Loucy (cell line): Measurements from ENCODE around the gene SF3A1.

ENCODE experiments used
- H2AFZ ChIP-seq: fragments of 200-600 bp; sonication (generic); 2 replicates; pipeline ENCODE4 v1.6.0; 2016; ENCODE audit warnings: antibody characterized with exemption, mild to moderate bottlenecking, low read length, moderate library complexity
- H3F3A ChIP-seq: fragments of 200-600 bp; 2 replicates; pipeline ENCODE4 v1.6.0; 2016; ENCODE audit warnings: antibody characterized with exemption, low read depth, mild to moderate bottlenecking
- H3K27me3 ChIP-seq: fragments of 200-600 bp; sonication (generic); 2 replicates; pipeline ENCODE4 v1.6.1; 2014; ENCODE audit warnings: low read length, mild to moderate bottlenecking; ENCODE audit not compliant: insufficient read depth, poor library complexity, severe bottlenecking
- H3K36me3 ChIP-seq: fragments of 200-600 bp; sonication (generic); 2 replicates; pipeline ENCODE4 v1.6.1; 2016; ENCODE audit warnings: low read length; ENCODE audit not compliant: insufficient read depth
- H3K4me1 ChIP-seq: fragments of 200-600 bp; sonication (generic); 2 replicates; pipeline ENCODE4 v1.5.1; 2014; ENCODE audit warnings: low read length, mild to moderate bottlenecking; ENCODE audit not compliant: insufficient read depth, poor library complexity, severe bottlenecking
- H3K4me2 ChIP-seq: fragments of 200-600 bp; sonication (generic); 2 replicates; pipeline ENCODE4 v1.6.0; 2014; ENCODE audit warnings: antibody characterized with exemption, low read length, low read depth, mild to moderate bottlenecking; ENCODE audit not compliant: poor library complexity, severe bottlenecking
- H3K4me3 ChIP-seq: fragments of 200-600 bp; sonication (generic); 2 replicates; pipeline ENCODE4 v1.5.1; 2014; ENCODE audit warnings: low read length, mild to moderate bottlenecking, mixed read lengths; ENCODE audit not compliant: poor library complexity, severe bottlenecking
- H3K79me2 ChIP-seq: fragments of 200-600 bp; sonication (generic); 2 replicates; pipeline ENCODE4 v1.6.1; 2014; ENCODE audit warnings: low read length; ENCODE audit not compliant: insufficient read depth
- H3K9ac ChIP-seq: fragments of 200-600 bp; sonication (generic); 2 replicates; pipeline ENCODE4 v1.6.0; 2014; ENCODE audit warnings: mild to moderate bottlenecking, low read depth, low read length, moderate library complexity; ENCODE audit not compliant: poor library complexity, severe bottlenecking
- H3K9me2 ChIP-seq: fragments of 200-600 bp; sonication (generic); replicated peaks from 2 replicates; pipeline ENCODE4 v1.6.1; 2016; ENCODE audit warnings: low read depth, low read length, mixed read lengths
- H3K9me3 ChIP-seq: fragments of 200-600 bp; sonication (generic); 2 replicates; pipeline ENCODE4 v1.6.1; 2014; ENCODE audit warnings: mild to moderate bottlenecking, antibody characterized with exemption, low read length, low read depth; ENCODE audit not compliant: insufficient read depth
- H4K20me1 ChIP-seq: fragments of 200-600 bp; sonication (generic); 2 replicates; pipeline ENCODE4 v1.6.0; 2014; ENCODE audit warnings: antibody characterized with exemption, low read length, mild to moderate bottlenecking; ENCODE audit not compliant: insufficient read depth, poor library complexity, severe bottlenecking
- CTCF ChIP-seq: fragments of 200-600 bp; sonication (generic); conservative IDR thresholded peaks from 2 replicates; pipeline ENCODE4 v1.5.1; 2014; ENCODE audit warnings: mild to moderate bottlenecking, antibody characterized with exemption, low read length
- EZH2phosphoT487 ChIP-seq: fragments of 200-600 bp; IDR thresholded peaks from 2 replicates; pipeline ENCODE4 v1.6.1; 2018; ENCODE audit warnings: antibody characterized with exemption, mild to moderate bottlenecking, moderate library complexity, borderline replicate concordance

The SF3A1 gene

GRCh38 chr22:30383061-30383460 lies 26.4 kb upstream of the SF3A1 start:
- no peak for TF ChIP-seq EZH2phosphoT487
- no peak; the same call in 1 of the 2 replicates for TF ChIP-seq CTCF
- Histone ChIP-seq H3F3A (no peaks in the 10 kb centered on the region), H3K4me1 (peaks cover 11% of the 10 kb centered on the region), H3K4me2 (no peak overlapping the region), H3K9ac (no peak overlapping the region), H3K9me2 (no peaks in the 10 kb centered on the region), H3K79me2 (peaks cover 9% of the 10 kb centered on the region; the same call in 1 of the 2 replicates), H3K36me3 (no peaks in the 10 kb centered on the region), H3K27me3 (no peaks in the 10 kb centered on the region), H4K20me1 (no peaks in the 10 kb centered on the region), H3K4me3 (no peak overlapping the region), H2AFZ (no peak overlapping the region), H3K9me3 (no peaks in the 10 kb centered on the region)

- Histone ChIP-seq H3K36me3 (no peaks in the 10 kb centered on the region), H3K9me2 (no peaks in the 10 kb centered on the region), H2AFZ (no peak overlapping the region), H3F3A (no peaks in the 10 kb centered on the region), H3K79me2 (peaks cover 9% of the 10 kb centered on the region; the same call in 1 of the 2 replicates), H3K9ac (no peak overlapping the region), H3K4me2 (no peak overlapping the region), H3K4me3 (no peak overlapping the region), H3K9me3 (no peaks in the 10 kb centered on the region), H4K20me1 (no peaks in the 10 kb centered on the region), H3K27me3 (no peaks in the 10 kb centered on the region), H3K4me1 (peaks cover 11% of the 10 kb centered on the region)
- TF ChIP-seq CTCF: no peak
- TF ChIP-seq EZH2phosphoT487: no peak
Observed at GRCh38 chr22:30382340-30382739, 25.6 kb upstream of the SF3A1 start.

- H3K36me3 ChIP-seq: no peaks in the 10 kb centered on the region
Observed at GRCh38 chr22:30381264-30381663, 24.6 kb upstream of the SF3A1 start.

More at GRCh38 chr22:30381264-30381663, 24.6 kb upstream of the SF3A1 start:
- H3K9me2 ChIP-seq: no peaks in the 10 kb centered on the region
- no peaks in the 10 kb centered on the region for H3K27me3 ChIP-seq
- peaks cover 5% of the 10 kb centered on the region for H3K4me1 ChIP-seq
- no peaks in the 10 kb centered on the region for H3F3A ChIP-seq
- TF ChIP-seq EZH2phosphoT487: no peak
- TF ChIP-seq CTCF: no peak
- H4K20me1 ChIP-seq: no peaks in the 10 kb centered on the region
- 0 out of 2 replicates have a peak, but pooled peaks cover 4% of the 10 kb centered on the region for H3K79me2 ChIP-seq
- no peak overlapping the region for H2AFZ ChIP-seq
- no peak overlapping the region for H3K4me2 ChIP-seq
- no peak overlapping the region for H3K4me3 ChIP-seq
- no peak overlapping the region for H3K9ac ChIP-seq
- H3K9me3 ChIP-seq: no peaks in the 10 kb centered on the region
